HG03103 (cell line): Measurements from ENCODE around the gene SPIN1.
A peak's percentile ranks its signal among the peaks of the same experiment; 100 is the strongest.

ENCODE experiments used
- ATAC-seq: cut with Tn5 transposase; IDR thresholded peaks from one replicate; pipeline ENCODE4 v1.9.1; 2021; ENCODE audit warnings: low read depth; ENCODE audit not compliant: unreplicated experiment

Gene SPIN1

GRCh38 chr9:88387552-88388202 is 567 bp upstream of the SPIN1 start:
- ATAC-seq: peak; percentile 1

- ATAC-seq: peak; percentile 24
Measured at GRCh38 chr9:88388886-88389605, 802 bp downstream of the SPIN1 start.

- no peak for ATAC-seq
Measured at GRCh38 chr9:88390371-88390990, 2.2 kb downstream of the SPIN1 start.

- no peak for ATAC-seq
Measured at GRCh38 chr9:88391236-88391635, 3.0 kb downstream of the SPIN1 start.

- no peak for ATAC-seq
Measured at GRCh38 chr9:88391921-88392320, 3.7 kb downstream of the SPIN1 start.

GRCh38 chr9:88392549-88392948 is 4.3 kb downstream of the SPIN1 start:
- ATAC-seq: no peak

- ATAC-seq: no peak
Measured at GRCh38 chr9:88396836-88397577, 8.8 kb downstream of the SPIN1 start.

GRCh38 chr9:88398016-88398415 is 9.8 kb downstream of the SPIN1 start:
- ATAC-seq: no peak

- ATAC-seq: no peak
Measured at GRCh38 chr9:88399966-88400365, 11.7 kb downstream of the SPIN1 start.

- ATAC-seq: no peak
Measured at GRCh38 chr9:88403340-88403739, 15.1 kb downstream of the SPIN1 start.

GRCh38 chr9:88406051-88406450 is 17.8 kb downstream of the SPIN1 start:
- ATAC-seq: no peak

GRCh38 chr9:88411471-88411870 is 23.2 kb downstream of the SPIN1 start:
- ATAC-seq: no peak

GRCh38 chr9:88414298-88414697 is 26.1 kb downstream of the SPIN1 start:
- no peak for ATAC-seq

GRCh38 chr9:88418025-88418424 is 29.8 kb downstream of the SPIN1 start:
- ATAC-seq: no peak

GRCh38 chr9:88418715-88419540 is 30.7 kb downstream of the SPIN1 start:
- no peak for ATAC-seq

GRCh38 chr9:88420227-88420626 is 32.0 kb downstream of the SPIN1 start:
- no peak for ATAC-seq

- no peak for ATAC-seq
Measured at GRCh38 chr9:88421348-88421747, 33.1 kb downstream of the SPIN1 start.

- ATAC-seq: no peak
Measured at GRCh38 chr9:88425538-88425950, 37.3 kb downstream of the SPIN1 start.

GRCh38 chr9:88426651-88427050 is 38.4 kb downstream of the SPIN1 start:
- ATAC-seq: no peak
